ENCODE measurements around the gene SEL1L.

SEL1L gene

GRCh38 chr14:81525129-81525528 lies 8.5 kb downstream of the SEL1L start:
- CTCF ChIA-PET: no interaction called here
- H3K36me3 ChIP-seq (ENCODE audit: control insufficient read depth in 2 of 2, insufficient read depth in 1 of 2, low read length in 2 of 2): peaks cover 18 to 38% of the 10 kb centered on the region in 2 experiments
- TF ChIP-seq ZNF335 (tag by site-specific recombination; conservative IDR thresholded peaks at IDR 0.05) (no peak), YY1 (tag by site-specific recombination; IDR thresholded peaks at IDR 0.05) (no peak), ZNF112 (tag by site-specific recombination; IDR thresholded peaks at IDR 0.05) (no peak), ZFP41 (tag by site-specific recombination; IDR thresholded peaks at IDR 0.05; ENCODE audit: borderline replicate concordance) (no peak), ZNF510 (tag by site-specific recombination; IDR thresholded peaks at IDR 0.05; ENCODE audit: insufficient replicate concordance) (no peak), ZNF561 (tag by site-specific recombination; IDR thresholded peaks at IDR 0.05; ENCODE audit: borderline replicate concordance) (no peak), ZNF354C (tag by site-specific recombination; IDR thresholded peaks at IDR 0.05; ENCODE audit: borderline replicate concordance, low read depth) (no peak), BCL11B (tag by site-specific recombination; IDR thresholded peaks at IDR 0.05; ENCODE audit: low read depth) (no peak), KLF10 (tag by site-specific recombination; IDR thresholded peaks at IDR 0.05) (no peak), SCRT2 (tag by site-specific recombination; IDR thresholded peaks at IDR 0.05) (no peak), ZNF394 (tag by site-specific recombination; IDR thresholded peaks at IDR 0.05; ENCODE audit: borderline replicate concordance) (no peak), HOXD13 (CRISPR knock-in tag; IDR thresholded peaks at IDR 0.05; ENCODE audit: borderline replicate concordance) (no peak), ZBTB20 (tag by site-specific recombination; IDR thresholded peaks at IDR 0.05) (no peak)
- no peaks in the 10 kb centered on the region for H3K9me3 ChIP-seq (ENCODE audit: control insufficient read depth, insufficient read depth, low read depth, low read length)
- no peak overlapping the region for H3K4me3 ChIP-seq (ENCODE audit: low read depth, low read length)
- H3K27ac ChIP-seq (ENCODE audit: extremely low read depth, low read depth, low read length): no peak overlapping the region
- peaks cover 9% of the 10 kb centered on the region; the same call in 1 of the 2 replicates for H3K4me1 ChIP-seq (ENCODE audit: control insufficient read depth, insufficient read depth, low read length)
- POLR2A ChIA-PET: interaction anchor here (0.8 kb wide), 1 partner anchor 8 kb away, joined by 4 read pairs; the partner anchor contains the start of gene SEL1L

GRCh38 chr14:81523616-81524015 lies 10.0 kb downstream of the SEL1L start:
- CTCF ChIA-PET: interaction anchor here (0.5 to 0.7 kb wide), 2 partner anchors 8 to 757 kb away, joined by 3 read pairs; no protein-coding TSS in a partner anchor
- Histone ChIP-seq H3K9me3 (ENCODE audit: control insufficient read depth, insufficient read depth, low read depth, low read length) (no peaks in the 10 kb centered on the region), H3K4me1 (ENCODE audit: control insufficient read depth, insufficient read depth, low read length) (peaks cover 9% of the 10 kb centered on the region; the same call in 1 of the 2 replicates), H3K4me3 (ENCODE audit: low read depth, low read length) (no peak overlapping the region), H3K36me3 (ENCODE audit: control insufficient read depth in 2 of 2, insufficient read depth in 1 of 2, low read length in 2 of 2) (peaks cover 18 to 43% of the 10 kb centered on the region in 2 experiments), H3K27ac (ENCODE audit: extremely low read depth, low read depth, low read length) (no peak overlapping the region)
- TF ChIP-seq ZNF426 (tag by site-specific recombination; IDR thresholded peaks at IDR 0.05) (no peak), ZNF366 (tag by site-specific recombination; conservative IDR thresholded peaks at IDR 0.05) (no peak), ZNF560 (tag by site-specific recombination; IDR thresholded peaks at IDR 0.05; ENCODE audit: borderline replicate concordance) (no peak), ZNF223 (tag by site-specific recombination; IDR thresholded peaks at IDR 0.05) (no peak), INSM2 (tag by site-specific recombination; IDR thresholded peaks at IDR 0.05) (no peak), ZBTB20 (tag by site-specific recombination; IDR thresholded peaks at IDR 0.05) (no peak), ZNF341 (tag by site-specific recombination; IDR thresholded peaks at IDR 0.05; ENCODE audit: low read depth) (no peak), REPIN1 (tag by site-specific recombination; IDR thresholded peaks at IDR 0.05; ENCODE audit: low read depth) (no peak), ZBTB10 (tag by site-specific recombination; IDR thresholded peaks at IDR 0.05) (no peak), ZNF18 (tag by site-specific recombination; IDR thresholded peaks at IDR 0.05) (no peak), ZSCAN16 (tag by site-specific recombination; IDR thresholded peaks at IDR 0.05) (no peak), PBX3 (CRISPR knock-in tag; IDR thresholded peaks at IDR 0.05) (no peak), ZBTB21 (tag by site-specific recombination; IDR thresholded peaks at IDR 0.05) (no peak), ZNF701 (tag by site-specific recombination; IDR thresholded peaks at IDR 0.05) (no peak), ZNF211 (tag by site-specific recombination; IDR thresholded peaks at IDR 0.05; ENCODE audit: low read depth) (no peak)
- POLR2A ChIA-PET: no interaction called here

All from HEK293 (cell line).